Right atrium auricular region (tissue), 2 donors: ENCODE data around the gene MSH6. TPM values are rescaled to one million over a fixed set of nuclear protein-coding genes. Genes with fewer than 3 reads are reported as not detected.
"Not testable (repeated sequence)": the region's sequence is repeated elsewhere in the genome, so short reads cannot be mapped to it uniquely, and the experiment has no call there.

Experiments used
- DNase-seq: peaks from one replicate; pipeline ENCODE4 v3.0.0-alpha.2; 2019; ENCODE audit warnings: low spot score
- H3K27ac ChIP-seq, 2 donors: fragments of 200-600 bp; sonication (generic); 1 replicate in 1 of 2; 2 replicates in 1 of 2; pipeline ENCODE4 v1.5.1; 2016 to 2019
- H3K27me3 ChIP-seq, 2 donors: fragments of 200-600 bp; sonication (generic); one replicate each; pipeline versions ENCODE4 v1.5.1 to v1.6.0; 2017 to 2019
- H3K36me3 ChIP-seq: fragments of 200-600 bp; sonication (generic); one replicate; pipeline ENCODE4 v1.5.1; 2016
- H3K4me1 ChIP-seq, 2 donors: fragments of 200-600 bp; sonication (generic); one replicate each; pipeline versions ENCODE4 v1.5.1 to v1.6.0; 2017 to 2019
- H3K4me3 ChIP-seq, 2 donors: fragments of 200-600 bp; sonication (generic); 1 replicate in 1 of 2; 2 replicates in 1 of 2; pipeline ENCODE4 v1.5.1; 2017 to 2019; ENCODE audit warnings: mild to moderate bottlenecking in 1 of 2, moderate library complexity in 1 of 2
- H3K9me3 ChIP-seq, 2 donors: fragments of 200-600 bp; sonication (generic); one replicate each; pipeline ENCODE4 v1.5.1; 2019
- total RNA-seq, 2 donors: library from RNA; depleted of rRNA; stranded (reverse); fragments of >200 nt; gene quantifications; one replicate each; pipeline ENCODE4 v1.1.0, GENCODE V29; 2016
- TF ChIP-seq, protein P1 (sequence below), 2 donors: fragments of 200-600 bp; sonication (generic); IDR thresholded peaks; one replicate each; pipeline ENCODE4 v1.5.1; 2019; ENCODE audit warnings: antibody characterized with exemption in 2 of 2

The MSH6 gene
- total RNA-seq, 2 donors from 2014 or later, result 17.0 to 22.3 TPM

DNA sequence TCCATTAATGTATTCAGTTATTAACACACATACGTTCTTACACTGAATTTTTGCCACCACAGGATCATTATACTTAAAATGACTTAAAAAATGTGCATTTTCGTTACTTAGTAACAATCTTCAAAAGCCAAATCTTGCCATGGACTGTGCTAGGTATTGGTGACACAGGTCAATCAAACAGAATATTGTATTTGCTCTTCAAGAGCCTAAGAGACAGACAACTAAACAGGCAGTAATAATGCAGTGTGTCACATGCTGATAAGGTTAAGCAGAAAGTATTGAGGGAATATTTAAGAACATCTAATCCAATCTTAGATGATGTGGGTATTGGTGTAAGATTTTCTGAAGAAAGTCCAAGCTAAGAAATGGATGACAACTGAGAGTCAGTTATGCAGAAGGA lies 66.4 kb downstream of the MSH6 start:
- H3K4me1 ChIP-seq, result peaks cover 0 to 22% of the 10 kb centered on the region in 2 donors
- DNase-seq, result no peak

DNA sequence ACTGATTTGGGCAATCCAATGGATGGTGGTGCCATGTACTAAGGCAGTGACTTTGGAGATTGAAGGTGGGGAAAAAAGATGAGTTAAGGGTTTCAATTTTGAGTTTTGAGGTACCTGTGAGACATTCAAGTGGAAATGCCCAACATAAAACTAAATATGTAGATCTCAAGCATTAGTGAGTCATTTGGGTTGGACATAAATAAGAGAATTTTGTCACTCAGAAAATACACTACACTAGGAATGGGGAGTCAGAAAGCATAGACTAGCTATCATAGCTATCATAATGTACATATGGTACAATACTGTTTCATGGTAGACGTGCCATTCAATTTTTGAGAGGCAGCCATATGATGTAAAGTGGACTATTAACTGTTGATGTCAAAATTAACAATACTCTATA lies 67.3 kb downstream of the MSH6 start:
- H3K4me1 ChIP-seq, result peaks cover 0 to 16% of the 10 kb centered on the region in 2 donors
- H3K9me3 ChIP-seq, result no peaks in the 10 kb centered on the region
- H3K4me3 ChIP-seq, result no peak overlapping the region
- no peak overlapping the region for H3K27ac ChIP-seq
- DNase-seq, result no peak
- TF ChIP-seq, protein P1, sequence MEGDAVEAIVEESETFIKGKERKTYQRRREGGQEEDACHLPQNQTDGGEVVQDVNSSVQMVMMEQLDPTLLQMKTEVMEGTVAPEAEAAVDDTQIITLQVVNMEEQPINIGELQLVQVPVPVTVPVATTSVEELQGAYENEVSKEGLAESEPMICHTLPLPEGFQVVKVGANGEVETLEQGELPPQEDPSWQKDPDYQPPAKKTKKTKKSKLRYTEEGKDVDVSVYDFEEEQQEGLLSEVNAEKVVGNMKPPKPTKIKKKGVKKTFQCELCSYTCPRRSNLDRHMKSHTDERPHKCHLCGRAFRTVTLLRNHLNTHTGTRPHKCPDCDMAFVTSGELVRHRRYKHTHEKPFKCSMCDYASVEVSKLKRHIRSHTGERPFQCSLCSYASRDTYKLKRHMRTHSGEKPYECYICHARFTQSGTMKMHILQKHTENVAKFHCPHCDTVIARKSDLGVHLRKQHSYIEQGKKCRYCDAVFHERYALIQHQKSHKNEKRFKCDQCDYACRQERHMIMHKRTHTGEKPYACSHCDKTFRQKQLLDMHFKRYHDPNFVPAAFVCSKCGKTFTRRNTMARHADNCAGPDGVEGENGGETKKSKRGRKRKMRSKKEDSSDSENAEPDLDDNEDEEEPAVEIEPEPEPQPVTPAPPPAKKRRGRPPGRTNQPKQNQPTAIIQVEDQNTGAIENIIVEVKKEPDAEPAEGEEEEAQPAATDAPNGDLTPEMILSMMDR (IDR thresholded peaks at IDR 0.05), result no peak
- no peaks in the 10 kb centered on the region for H3K27me3 ChIP-seq
- H3K36me3 ChIP-seq, result no peaks in the 10 kb centered on the region

More for the DNA sequence above, 66.4 kb downstream of the MSH6 start:
- H3K4me3 ChIP-seq, result no peak overlapping the region
- H3K27me3 ChIP-seq, result no peaks in the 10 kb centered on the region
- no peaks in the 10 kb centered on the region for H3K9me3 ChIP-seq
- no peaks in the 10 kb centered on the region for H3K36me3 ChIP-seq
- H3K27ac ChIP-seq, result no peak overlapping the region
- TF ChIP-seq, protein P1 (IDR thresholded peaks at IDR 0.05), result no peak

DNA sequence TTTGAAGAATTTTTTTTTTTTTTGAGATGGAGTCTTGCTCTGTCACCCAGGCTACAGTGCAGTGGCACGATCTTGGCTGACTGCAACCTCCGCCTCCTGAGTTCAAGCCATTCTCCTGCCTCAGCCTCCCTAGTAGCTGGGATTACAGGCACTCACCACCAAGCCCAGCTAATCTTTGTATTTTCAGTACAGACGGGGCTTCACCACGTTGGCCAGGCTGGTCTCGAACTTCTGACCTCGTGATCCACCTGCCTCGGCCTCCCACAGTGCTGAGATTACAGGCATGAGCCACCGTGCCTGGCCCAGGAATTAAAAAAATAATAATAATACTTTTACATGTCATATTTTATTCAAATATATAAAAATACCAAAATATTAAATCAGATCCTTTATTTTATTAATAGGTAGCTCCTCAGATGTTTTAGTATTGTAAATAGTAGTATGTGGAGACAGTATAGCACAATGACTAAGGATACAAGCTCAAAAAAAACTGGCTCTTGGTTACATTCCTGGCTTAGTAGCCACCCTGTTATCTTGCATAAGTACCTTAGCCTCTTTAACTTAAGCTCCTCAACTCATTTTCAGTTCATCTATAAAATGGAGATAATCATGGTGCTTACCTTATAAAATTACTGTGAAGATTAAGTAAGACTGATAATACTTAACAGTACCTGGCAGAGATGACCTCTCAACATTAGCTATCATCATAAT lies 70.3 kb downstream of the MSH6 start:
- DNase-seq, H3K4me3 ChIP-seq, H3K27me3 ChIP-seq, H3K9me3 ChIP-seq, H3K27ac ChIP-seq, H3K36me3 ChIP-seq: not testable (repeated sequence)
- H3K4me1 ChIP-seq, result peaks cover 0 to 12% of the 10 kb centered on the region in 2 donors

Other genes starting within 250 kb of the MSH6 start
- gene KCNK12, start 212.2 kb upstream of the MSH6 start, total RNA-seq, result not detected
- 10 to 100 TPM; 28.6 to 31.7 TPM for gene FBXO11, start 123.4 kb downstream of the MSH6 start, total RNA-seq